Fibroblast of lung (primary cell): ENCODE measurements around the gene TYK2. TPM values are rescaled to one million over a fixed set of nuclear protein-coding genes. Genes with fewer than 3 reads are reported as not detected.
"Not testable (repeated sequence)": the region's sequence is repeated elsewhere in the genome, so short reads cannot be mapped to it uniquely, and the experiment has no call there.

Source experiments
- DNase-seq, 2 donors: peaks; one replicate each; pipeline versions ENCODE4 v3.0.0 to v3.0.0-alpha.2; 2010; ENCODE audit warnings: low read depth in 2 of 2
- H2AFZ ChIP-seq: 2 replicates; pipeline ENCODE4 v1.5.1; 2012; ENCODE audit warnings: low read length, control low read depth, inconsistent platforms
- H3K27ac ChIP-seq: 2 replicates; pipeline ENCODE4 v1.5.1; 2011; ENCODE audit warnings: low read length, control low read depth; ENCODE audit not compliant: insufficient read depth
- H3K27me3 ChIP-seq: 2 replicates; pipeline ENCODE4 v1.5.1; 2011; ENCODE audit warnings: mild to moderate bottlenecking, low read length; ENCODE audit not compliant: control insufficient read depth, insufficient read depth
- H3K36me3 ChIP-seq: 2 replicates; pipeline ENCODE4 v1.5.1; 2011; ENCODE audit warnings: low read length; ENCODE audit not compliant: control insufficient read depth, insufficient read depth
- H3K4me1 ChIP-seq: 2 replicates; pipeline ENCODE4 v1.5.1; 2011; ENCODE audit warnings: low read length; ENCODE audit not compliant: control insufficient read depth, insufficient read depth; ENCODE audit errors: extremely low read depth
- H3K4me2 ChIP-seq: 2 replicates; pipeline ENCODE4 v1.5.1; 2011; ENCODE audit warnings: low read length, control low read depth; ENCODE audit not compliant: insufficient read depth; ENCODE audit errors: extremely low read depth
- H3K4me3 ChIP-seq, 4 experiments: fragments of 200-600 bp in 1 of 4; sonication (generic) in 1 of 4; replicated peaks in 1 of 4; 2 replicates each; pipeline ENCODE4 v1.5.1; 2011 to 2016; ENCODE audit warnings: low read length in 4 of 4, low read depth in 3 of 4, mild to moderate bottlenecking in 3 of 4, control low read depth in 2 of 4, inconsistent platforms in 1 of 4, mixed read lengths in 1 of 4; ENCODE audit not compliant: insufficient read depth in 1 of 4; ENCODE audit errors: control extremely low read depth in 1 of 4
- H3K79me2 ChIP-seq: 2 replicates; pipeline ENCODE4 v1.5.1; 2012; ENCODE audit warnings: mild to moderate bottlenecking, low read length, inconsistent platforms; ENCODE audit not compliant: control insufficient read depth, insufficient read depth
- H3K9ac ChIP-seq: 2 replicates; pipeline ENCODE4 v1.5.1; 2011; ENCODE audit warnings: mild to moderate bottlenecking, low read length, control low read depth; ENCODE audit not compliant: insufficient read depth
- H3K9me3 ChIP-seq: 2 replicates; pipeline ENCODE4 v1.5.1; 2012; ENCODE audit warnings: low read depth, low read length; ENCODE audit not compliant: control insufficient read depth, insufficient read depth
- H4K20me1 ChIP-seq: 2 replicates; pipeline ENCODE4 v1.5.1; 2011; ENCODE audit warnings: low read length; ENCODE audit not compliant: control insufficient read depth, insufficient read depth; ENCODE audit errors: extremely low read depth
- EZH2 ChIP-seq: IDR thresholded peaks from 2 replicates; pipeline ENCODE4 v1.5.1; 2012; ENCODE audit warnings: low read length, control low read depth, mild to moderate bottlenecking; ENCODE audit errors: missing control alignments
- polyA plus RNA-seq, 2 donors: library from polyadenylated mRNA; depleted of rRNA in 1 of 2; stranded (reverse) in 1 of 2; unstranded in 1 of 2; fragments of >200 nt; gene quantifications; 2 replicates each; pipeline ENCODE4 v1.2.1, GENCODE V29; 2011 to 2012; ENCODE audit warnings: missing spikeins in 1 of 2
- total RNA-seq: library from RNA; depleted of rRNA; stranded (reverse); fragments of >200 nt; gene quantifications from 2 replicates; pipeline ENCODE4 v1.2.1, GENCODE V29; 2014
- TF ChIP-seq, protein P1 (sequence below), 2 donors: IDR thresholded peaks in 1 of 2; conservative IDR thresholded peaks in 1 of 2; 1 replicate in 1 of 2; 2 replicates in 1 of 2; pipeline ENCODE4 v1.5.1; 2011 to 2012; ENCODE audit warnings: low read length in 2 of 2, control low read depth in 1 of 2, inconsistent platforms in 1 of 2, low read depth in 1 of 2, mild to moderate bottlenecking in 1 of 2

TYK2 gene
- total and polyA plus RNA-seq, 2 donors (not counting 1 experiment from before 2014, with no cell fraction given), result 17.4 to 95.5 TPM

DNA sequence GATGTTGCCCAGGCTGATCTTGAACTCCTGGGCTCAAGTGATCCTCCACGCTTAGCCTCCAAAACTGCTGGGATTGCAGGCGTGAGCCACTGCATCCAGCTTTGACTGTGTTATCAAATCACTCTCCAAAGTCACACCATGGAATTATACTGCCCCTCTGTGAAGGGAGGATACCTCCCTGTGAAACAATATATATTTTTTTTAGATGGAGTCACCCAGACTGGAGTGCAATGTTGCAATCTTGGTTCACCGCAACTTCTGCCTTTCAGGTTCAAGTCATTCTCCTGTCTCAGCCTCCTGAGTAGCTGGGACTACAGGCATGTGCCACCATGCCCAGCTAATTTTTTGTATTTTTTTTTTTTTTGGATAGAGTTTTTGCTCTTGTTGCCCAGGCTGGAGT, 7.7 kb downstream of the TYK2 start:
- TF ChIP-seq, protein P1, sequence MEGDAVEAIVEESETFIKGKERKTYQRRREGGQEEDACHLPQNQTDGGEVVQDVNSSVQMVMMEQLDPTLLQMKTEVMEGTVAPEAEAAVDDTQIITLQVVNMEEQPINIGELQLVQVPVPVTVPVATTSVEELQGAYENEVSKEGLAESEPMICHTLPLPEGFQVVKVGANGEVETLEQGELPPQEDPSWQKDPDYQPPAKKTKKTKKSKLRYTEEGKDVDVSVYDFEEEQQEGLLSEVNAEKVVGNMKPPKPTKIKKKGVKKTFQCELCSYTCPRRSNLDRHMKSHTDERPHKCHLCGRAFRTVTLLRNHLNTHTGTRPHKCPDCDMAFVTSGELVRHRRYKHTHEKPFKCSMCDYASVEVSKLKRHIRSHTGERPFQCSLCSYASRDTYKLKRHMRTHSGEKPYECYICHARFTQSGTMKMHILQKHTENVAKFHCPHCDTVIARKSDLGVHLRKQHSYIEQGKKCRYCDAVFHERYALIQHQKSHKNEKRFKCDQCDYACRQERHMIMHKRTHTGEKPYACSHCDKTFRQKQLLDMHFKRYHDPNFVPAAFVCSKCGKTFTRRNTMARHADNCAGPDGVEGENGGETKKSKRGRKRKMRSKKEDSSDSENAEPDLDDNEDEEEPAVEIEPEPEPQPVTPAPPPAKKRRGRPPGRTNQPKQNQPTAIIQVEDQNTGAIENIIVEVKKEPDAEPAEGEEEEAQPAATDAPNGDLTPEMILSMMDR (conservative IDR thresholded peaks at IDR 0.05 in 1 of 2, IDR thresholded peaks at IDR 0.05 in 1 of 2; ENCODE audit: low read depth in 1 of 2, low read length in 2 of 2), result no peak
- no peak for TF ChIP-seq EZH2
- Histone ChIP-seq H3K4me3 (no peak overlapping the region), H3K9me3 (no peaks in the 10 kb centered on the region), H3K4me2 (no peak overlapping the region), H3K27ac (no peak overlapping the region), H3K4me1 (no peaks in the 10 kb centered on the region), H2AFZ (no peak overlapping the region), H3K27me3 (no peaks in the 10 kb centered on the region), H3K79me2 (no peaks in the 10 kb centered on the region), H3K9ac (no peak overlapping the region), H4K20me1 (no peaks in the 10 kb centered on the region), H3K36me3 (peaks cover 7% of the 10 kb centered on the region)
- DNase-seq, result no peak

DNA sequence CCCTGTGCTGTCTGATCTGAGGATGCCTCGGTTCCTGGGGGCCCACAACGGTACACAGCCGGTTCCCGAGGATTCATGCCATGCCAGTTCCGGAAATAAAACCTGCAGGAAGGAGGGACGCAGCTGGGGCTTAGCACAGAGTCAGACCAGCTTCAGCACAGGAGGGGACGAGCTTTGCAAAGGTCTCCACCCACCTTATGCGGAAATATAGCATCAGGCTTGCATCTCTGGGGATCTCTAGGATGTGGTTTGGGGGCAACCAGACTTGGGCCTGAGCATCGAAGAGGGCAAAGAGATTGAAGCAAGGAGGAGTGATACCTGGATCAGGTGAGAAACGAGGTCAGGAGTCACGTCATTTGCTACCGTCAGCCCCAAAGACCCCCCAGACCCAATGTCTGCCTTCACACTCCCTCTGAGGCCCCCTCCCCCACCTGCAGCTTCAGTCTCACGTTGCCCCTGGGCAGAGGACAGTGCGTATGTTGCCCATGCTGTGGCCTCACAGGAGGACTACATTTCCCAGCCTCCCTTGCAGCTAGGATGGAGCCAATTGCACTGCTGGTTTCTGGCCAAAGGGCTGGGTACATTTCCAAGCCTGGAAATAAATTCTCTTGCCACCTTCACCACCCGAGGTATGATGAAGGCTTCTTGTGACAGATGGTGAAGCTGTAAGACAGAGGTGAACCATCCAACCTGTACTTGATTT, 12.1 kb downstream of the TYK2 start:
- Histone ChIP-seq H3K27me3 (no peaks in the 10 kb centered on the region), H3K4me1 (no peaks in the 10 kb centered on the region), H3K9me3 (no peaks in the 10 kb centered on the region), H4K20me1 (no peaks in the 10 kb centered on the region), H3K4me3 (no peak overlapping the region), H3K9ac (no peak overlapping the region), H3K36me3 (peaks cover 17% of the 10 kb centered on the region), H2AFZ (no peak overlapping the region), H3K4me2 (no peak overlapping the region), H3K79me2 (no peaks in the 10 kb centered on the region), H3K27ac (no peak overlapping the region)
- DNase-seq, result no peak
- TF ChIP-seq, protein P1 (conservative IDR thresholded peaks at IDR 0.05 in 1 of 2, IDR thresholded peaks at IDR 0.05 in 1 of 2; ENCODE audit: low read depth in 1 of 2, low read length in 2 of 2), result no peak
- no peak for TF ChIP-seq EZH2

DNA sequence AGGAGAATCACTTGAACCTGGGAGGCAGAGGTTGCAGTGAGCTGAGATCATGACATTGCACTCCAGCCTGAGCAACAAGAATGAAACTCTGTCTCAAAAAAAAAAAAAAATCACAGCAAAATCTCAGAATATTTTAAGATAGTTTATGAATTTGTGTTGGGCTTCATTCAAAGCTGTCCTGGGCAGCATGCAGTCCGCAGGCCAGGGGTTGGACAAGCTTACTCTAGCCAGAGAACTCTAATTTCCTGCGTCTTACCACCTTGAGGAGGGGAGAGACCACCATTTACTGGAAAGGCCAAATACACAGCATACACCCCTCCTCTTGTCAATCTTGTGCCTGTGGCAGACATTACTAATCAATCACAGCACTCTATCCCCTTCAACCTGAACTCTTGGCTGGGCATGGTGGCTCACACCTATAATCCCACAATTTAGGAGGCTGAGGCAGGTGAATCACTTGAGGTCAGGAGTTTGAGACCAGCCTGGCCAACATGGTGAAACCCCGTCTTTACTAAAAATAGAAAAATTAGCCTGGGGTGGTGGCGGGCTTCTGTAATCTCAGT, 13.3 kb downstream of the TYK2 start:
- DNase-seq, H3K4me3 ChIP-seq, H3K27me3 ChIP-seq, H3K9me3 ChIP-seq, H3K4me2 ChIP-seq, H3K4me1 ChIP-seq, H4K20me1 ChIP-seq, H3K79me2 ChIP-seq, H3K9ac ChIP-seq, H2AFZ ChIP-seq, H3K27ac ChIP-seq: not testable (repeated sequence)
- H3K36me3 ChIP-seq, result peaks cover 18% of the 10 kb centered on the region
